IPS-18a (cell line): Measurements from ENCODE around the gene MMP21.

Experiments used
- H3K27ac ChIP-seq: one replicate; pipeline ENCODE4 v1.5.1; 2013; ENCODE audit warnings: low read length
- H3K27me3 ChIP-seq: one replicate; pipeline ENCODE4 v1.6.1; 2013; ENCODE audit warnings: mild to moderate bottlenecking, low read length; ENCODE audit not compliant: control insufficient read depth, insufficient read depth
- H3K36me3 ChIP-seq: one replicate; pipeline ENCODE4 v1.6.1; 2013; ENCODE audit warnings: low read depth, low read length; ENCODE audit not compliant: control insufficient read depth
- H3K4me1 ChIP-seq: one replicate; pipeline ENCODE4 v1.6.1; 2013; ENCODE audit warnings: low read depth, low read length; ENCODE audit not compliant: control insufficient read depth
- H3K4me3 ChIP-seq: one replicate; pipeline ENCODE4 v1.5.1; 2013; ENCODE audit warnings: low read length
- H3K9ac ChIP-seq: one replicate; pipeline ENCODE4 v1.6.1; 2013; ENCODE audit warnings: mild to moderate bottlenecking, low read length, moderate library complexity
- H3K9me3 ChIP-seq: one replicate; pipeline ENCODE4 v1.6.1; 2013; ENCODE audit warnings: low read depth, low read length; ENCODE audit not compliant: control insufficient read depth

The MMP21 gene

DNA sequence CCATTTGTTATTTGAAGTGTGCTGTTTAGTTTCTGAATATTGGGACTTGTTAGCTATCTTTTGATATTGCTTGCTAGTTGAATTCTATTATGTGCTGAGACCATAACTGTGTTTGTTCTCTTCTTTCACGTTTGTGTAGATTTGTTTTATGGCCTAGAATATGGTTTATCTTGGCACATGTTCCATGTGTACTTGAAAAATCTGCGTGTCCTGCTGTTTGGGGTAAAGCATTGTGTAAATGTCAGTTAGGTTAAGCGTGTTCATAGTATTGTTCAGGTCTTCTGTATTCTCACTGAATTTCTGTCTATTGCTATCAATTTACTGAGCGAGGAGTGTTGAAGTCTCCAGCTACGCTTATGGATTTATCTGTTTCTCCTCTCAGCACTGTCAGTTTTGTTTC lies 19.4 kb downstream of the MMP21 start:
- no peak overlapping the region for H3K27ac ChIP-seq
- H3K9me3 ChIP-seq, result no peaks in the 10 kb centered on the region
- peaks cover 74% of the 10 kb centered on the region for H3K36me3 ChIP-seq
- H3K9ac ChIP-seq, result no peak overlapping the region
- peaks cover 2% of the 10 kb centered on the region for H3K4me1 ChIP-seq
- H3K4me3 ChIP-seq, result no peak overlapping the region
- no peaks in the 10 kb centered on the region for H3K27me3 ChIP-seq

DNA sequence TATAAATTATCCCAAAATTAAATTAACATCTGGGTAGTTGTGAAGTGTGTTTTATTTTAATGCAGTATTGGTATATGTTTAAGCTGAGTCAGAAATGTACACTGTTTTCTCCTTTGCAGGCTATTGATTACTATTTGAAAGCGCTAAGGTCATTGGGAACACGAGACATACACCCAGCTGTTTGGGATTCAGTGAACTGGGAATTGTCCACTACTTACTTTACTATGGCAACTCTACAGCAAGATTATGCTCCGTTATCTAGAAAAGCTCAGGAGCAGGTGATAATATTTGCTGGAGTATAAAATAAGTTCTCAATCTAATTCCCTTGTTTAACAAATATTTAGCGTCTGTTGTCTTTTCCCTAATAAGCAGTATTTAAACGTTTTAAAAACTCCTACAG lies 28.2 kb downstream of the MMP21 start:
- H3K9me3 ChIP-seq, result no peaks in the 10 kb centered on the region
- H3K27ac ChIP-seq, result no peak overlapping the region
- peaks cover 86% of the 10 kb centered on the region for H3K36me3 ChIP-seq
- H3K4me1 ChIP-seq, result no peaks in the 10 kb centered on the region
- H3K4me3 ChIP-seq, result no peak overlapping the region
- H3K27me3 ChIP-seq, result no peaks in the 10 kb centered on the region
- H3K9ac ChIP-seq, result no peak overlapping the region

DNA sequence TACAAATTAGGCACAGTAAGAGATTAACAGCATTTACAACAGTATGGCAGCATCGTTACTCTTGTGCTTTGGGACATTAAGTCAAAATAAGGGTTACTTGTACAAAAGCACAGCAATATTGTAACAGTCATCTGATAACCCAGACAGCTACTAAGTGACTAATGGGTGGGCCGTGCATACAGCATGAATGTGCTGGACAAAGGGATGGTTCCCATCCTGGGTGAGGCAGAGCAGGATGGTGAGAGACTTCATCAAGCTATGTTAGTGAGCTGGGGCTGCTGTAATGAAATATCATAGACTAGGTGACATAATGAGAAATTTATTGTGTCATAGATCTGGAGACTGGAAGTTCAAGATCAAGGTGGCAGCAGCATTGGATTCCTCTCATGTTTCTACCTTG lies 30.7 kb downstream of the MMP21 start:
- Histone ChIP-seq H3K9me3 (no peaks in the 10 kb centered on the region), H3K27ac (no peak overlapping the region), H3K36me3 (peaks cover 79% of the 10 kb centered on the region), H3K9ac (no peak overlapping the region), H3K27me3 (no peaks in the 10 kb centered on the region), H3K4me3 (no peak overlapping the region), H3K4me1 (no peaks in the 10 kb centered on the region)

DNA sequence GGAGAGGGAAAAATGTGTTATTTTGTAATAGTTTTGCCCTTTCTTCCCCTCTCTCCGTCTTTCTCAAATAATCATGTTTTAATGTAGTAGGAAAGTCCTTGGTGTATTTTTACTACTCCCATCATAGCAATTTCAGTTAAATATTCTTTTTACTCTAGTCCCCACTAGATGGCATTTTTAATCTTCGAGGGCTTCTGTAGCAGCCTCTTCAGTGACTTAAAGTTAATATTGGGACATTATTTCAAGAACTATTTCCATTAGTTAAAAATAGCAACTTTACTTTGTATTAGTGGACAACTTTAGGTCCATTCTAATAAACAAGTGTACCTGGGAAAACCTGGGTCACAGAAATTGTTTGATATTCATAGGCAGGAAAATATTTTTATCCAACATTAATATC lies 33.2 kb downstream of the MMP21 start:
- Histone ChIP-seq H3K36me3 (peaks cover 79% of the 10 kb centered on the region), H3K9me3 (no peaks in the 10 kb centered on the region)

DNA sequence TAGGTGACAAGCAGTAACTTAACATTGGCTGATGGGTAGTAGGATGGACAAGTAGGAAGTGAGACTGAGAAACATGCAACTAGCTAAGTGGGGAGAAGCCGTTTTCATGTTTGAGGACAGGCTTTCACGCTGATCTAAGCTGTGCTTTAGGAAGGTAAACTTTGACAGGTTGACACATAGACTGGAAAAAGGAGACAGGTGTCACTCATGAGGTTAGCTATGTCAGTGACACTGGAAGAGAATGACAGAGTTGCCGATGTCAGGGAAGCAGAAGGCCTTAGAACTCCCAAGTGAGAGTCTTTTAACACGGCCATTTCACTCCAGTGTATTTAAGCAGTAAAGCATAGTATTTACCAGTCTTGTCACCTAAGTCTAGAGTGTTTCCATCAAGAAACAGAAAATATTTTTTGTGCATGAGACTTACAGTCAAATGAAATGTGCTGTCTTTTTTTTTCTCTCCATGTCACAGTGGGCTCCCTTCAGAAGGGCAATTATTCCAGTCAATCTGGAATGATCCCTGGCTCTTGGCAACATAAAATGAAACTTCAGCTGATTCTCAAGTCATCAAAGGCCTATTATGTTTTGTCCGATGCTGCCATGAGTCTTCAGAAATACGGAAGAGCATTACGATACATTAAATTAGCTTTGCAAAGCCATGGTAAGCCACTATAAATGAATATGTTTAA lies 35.5 kb downstream of the MMP21 start:
- H3K9ac ChIP-seq, result no peak overlapping the region
- H3K27me3 ChIP-seq, result no peaks in the 10 kb centered on the region
- no peaks in the 10 kb centered on the region for H3K4me1 ChIP-seq
- H3K27ac ChIP-seq, result no peak overlapping the region
- H3K4me3 ChIP-seq, result no peak overlapping the region
- H3K36me3 ChIP-seq, result peaks cover 87% of the 10 kb centered on the region
- no peaks in the 10 kb centered on the region for H3K9me3 ChIP-seq

More for the DNA sequence above, 33.2 kb downstream of the MMP21 start:
- H3K27me3 ChIP-seq, result no peaks in the 10 kb centered on the region
- no peak overlapping the region for H3K4me3 ChIP-seq
- H3K27ac ChIP-seq, result no peak overlapping the region
- H3K4me1 ChIP-seq, result no peaks in the 10 kb centered on the region
- no peak overlapping the region for H3K9ac ChIP-seq

DNA sequence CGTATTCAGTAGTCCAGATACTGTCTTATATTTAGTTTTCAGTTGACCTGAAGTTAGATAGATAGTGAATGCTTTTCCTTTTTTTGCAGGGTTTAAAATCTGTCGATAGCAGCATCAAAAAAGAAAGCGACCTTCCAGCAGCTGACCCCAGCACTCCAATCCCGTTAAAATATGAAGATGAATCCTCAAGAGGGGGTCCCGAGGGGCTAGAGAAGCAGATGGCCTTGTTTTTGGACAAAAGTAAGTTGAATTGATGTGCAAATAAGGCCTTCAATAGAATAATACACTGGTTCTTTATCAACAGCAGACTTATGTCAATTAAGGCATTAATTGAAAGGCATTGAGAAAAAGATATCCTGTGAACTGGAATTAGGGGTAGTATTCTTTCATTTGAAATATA lies 37.4 kb downstream of the MMP21 start:
- no peaks in the 10 kb centered on the region for H3K27me3 ChIP-seq
- peaks cover 89% of the 10 kb centered on the region for H3K36me3 ChIP-seq

DNA sequence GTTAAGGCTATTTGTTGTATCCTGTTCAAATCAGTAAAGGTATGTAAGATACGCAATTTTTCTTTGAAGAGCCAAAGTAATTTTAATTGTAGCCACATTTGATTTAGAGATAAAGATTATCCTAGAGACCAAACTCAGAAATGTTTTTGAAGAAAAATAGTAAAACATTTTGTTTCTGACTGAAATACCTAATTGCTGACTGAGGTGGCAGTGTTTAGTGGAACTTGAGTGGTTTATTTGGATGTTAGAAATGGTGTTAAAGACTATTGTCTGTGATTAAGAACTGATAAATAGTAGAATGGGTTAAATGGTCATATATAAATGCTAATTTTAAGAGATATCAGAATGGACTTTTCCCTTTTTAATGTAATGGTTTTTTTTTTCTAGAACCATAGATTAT lies 40.8 kb downstream of the MMP21 start:
- H3K9ac ChIP-seq, result no peak overlapping the region
- H3K27ac ChIP-seq, result no peak overlapping the region
- peaks cover 100% of the 10 kb centered on the region for H3K36me3 ChIP-seq
- H3K27me3 ChIP-seq, result no peaks in the 10 kb centered on the region
- no peaks in the 10 kb centered on the region for H3K4me1 ChIP-seq
- no peaks in the 10 kb centered on the region for H3K9me3 ChIP-seq
- no peak overlapping the region for H3K4me3 ChIP-seq

More for the DNA sequence above, 37.4 kb downstream of the MMP21 start:
- Histone ChIP-seq H3K9ac (no peak overlapping the region), H3K9me3 (no peaks in the 10 kb centered on the region), H3K4me3 (no peak overlapping the region), H3K4me1 (no peaks in the 10 kb centered on the region), H3K27ac (no peak overlapping the region)

DNA sequence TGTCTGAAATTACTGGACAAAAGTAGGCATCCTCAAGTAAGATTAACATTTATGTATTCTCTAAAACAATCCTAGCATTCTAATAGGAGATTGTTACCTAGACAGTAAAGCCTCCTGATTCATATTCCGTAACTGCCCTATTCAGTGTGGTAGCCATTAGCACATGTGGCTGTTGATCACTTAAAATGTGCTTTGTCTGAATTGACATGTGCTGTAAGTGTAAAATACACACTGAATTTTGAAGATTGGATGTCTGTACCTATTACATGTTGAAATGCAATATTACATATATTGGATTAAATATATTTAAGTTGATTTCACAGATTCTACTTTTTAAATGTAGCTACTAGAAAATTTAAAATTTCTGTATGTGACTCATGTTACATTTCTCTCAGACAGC lies 41.5 kb downstream of the MMP21 start:
- Histone ChIP-seq H3K36me3 (peaks cover 100% of the 10 kb centered on the region), H3K4me3 (no peak overlapping the region), H3K27me3 (no peaks in the 10 kb centered on the region), H3K9me3 (no peaks in the 10 kb centered on the region), H3K4me1 (no peaks in the 10 kb centered on the region), H3K27ac (no peak overlapping the region), H3K9ac (no peak overlapping the region)

DNA sequence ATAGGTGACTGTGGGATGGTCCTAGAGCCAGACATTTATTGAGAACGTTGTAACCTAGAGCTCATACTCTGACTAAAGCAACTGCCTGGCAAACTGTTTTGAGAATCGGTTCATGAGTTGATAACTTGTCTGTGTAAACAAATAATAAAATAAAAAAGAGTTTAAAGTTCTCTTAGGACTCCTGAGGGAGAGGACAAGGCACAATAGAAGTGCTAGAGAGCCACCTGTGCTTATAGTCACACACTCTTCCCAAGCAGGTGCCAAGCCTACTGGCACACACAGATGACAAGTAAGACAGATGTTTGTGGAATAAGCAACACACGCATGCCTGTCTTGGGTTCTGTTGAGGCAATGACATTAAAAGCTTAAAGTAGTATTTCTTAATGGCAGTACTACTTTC lies 48.2 kb downstream of the MMP21 start:
- no peaks in the 10 kb centered on the region for H3K4me1 ChIP-seq
- H3K4me3 ChIP-seq, result no peak overlapping the region
- H3K27ac ChIP-seq, result no peak overlapping the region
- H3K36me3 ChIP-seq, result peaks cover 94% of the 10 kb centered on the region
- H3K27me3 ChIP-seq, result no peaks in the 10 kb centered on the region
- H3K9me3 ChIP-seq, result no peaks in the 10 kb centered on the region
- H3K9ac ChIP-seq, result no peak overlapping the region

DNA sequence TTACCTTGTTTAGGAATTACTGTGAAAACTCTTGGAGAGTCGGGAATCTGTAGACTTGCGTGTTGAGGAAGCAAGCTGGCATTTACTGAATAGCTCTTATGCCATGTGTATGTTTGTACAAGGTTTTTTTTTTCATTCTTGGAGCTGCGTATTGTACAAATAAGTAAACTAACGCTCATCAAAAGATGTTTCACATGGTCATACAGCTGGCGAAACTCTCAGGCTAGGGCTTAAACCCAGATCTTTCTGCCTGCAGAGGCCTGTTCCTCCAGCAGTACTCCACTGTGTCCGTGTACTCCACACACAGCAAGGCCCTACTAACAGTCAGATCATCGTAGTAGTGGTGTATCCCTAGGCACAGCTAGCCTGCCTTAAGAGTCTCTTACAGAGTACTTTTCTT lies 48.7 kb downstream of the MMP21 start:
- H3K27ac ChIP-seq, result no peak overlapping the region
- peaks cover 94% of the 10 kb centered on the region for H3K36me3 ChIP-seq
- H3K4me3 ChIP-seq, result no peak overlapping the region
- H3K9ac ChIP-seq, result no peak overlapping the region
- no peaks in the 10 kb centered on the region for H3K9me3 ChIP-seq
- H3K27me3 ChIP-seq, result no peaks in the 10 kb centered on the region
- H3K4me1 ChIP-seq, result no peaks in the 10 kb centered on the region

DNA sequence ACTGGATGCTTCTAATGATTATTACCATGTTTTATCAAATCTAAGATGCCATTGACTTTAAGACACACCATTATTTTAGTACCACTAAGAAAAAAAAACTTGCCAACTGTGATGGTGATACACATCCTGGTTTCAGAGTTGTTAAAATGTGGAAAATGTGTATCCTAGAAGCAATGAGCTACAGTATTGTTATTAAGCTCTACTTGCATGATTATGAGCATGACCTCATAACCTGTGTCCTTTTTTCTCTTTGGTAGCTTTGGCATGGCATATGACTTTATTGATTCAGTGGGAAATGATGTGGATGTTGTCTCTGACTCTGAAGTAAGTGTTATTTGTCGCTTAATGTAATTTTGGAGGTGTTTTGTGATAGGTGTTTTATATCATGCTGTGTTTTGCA lies 52.8 kb downstream of the MMP21 start:
- no peak overlapping the region for H3K9ac ChIP-seq
- no peak overlapping the region for H3K4me3 ChIP-seq
- no peaks in the 10 kb centered on the region for H3K9me3 ChIP-seq
- H3K27ac ChIP-seq, result no peak overlapping the region
- no peaks in the 10 kb centered on the region for H3K27me3 ChIP-seq
- H3K36me3 ChIP-seq, result peaks cover 67% of the 10 kb centered on the region
- H3K4me1 ChIP-seq, result peaks cover 2% of the 10 kb centered on the region

DNA sequence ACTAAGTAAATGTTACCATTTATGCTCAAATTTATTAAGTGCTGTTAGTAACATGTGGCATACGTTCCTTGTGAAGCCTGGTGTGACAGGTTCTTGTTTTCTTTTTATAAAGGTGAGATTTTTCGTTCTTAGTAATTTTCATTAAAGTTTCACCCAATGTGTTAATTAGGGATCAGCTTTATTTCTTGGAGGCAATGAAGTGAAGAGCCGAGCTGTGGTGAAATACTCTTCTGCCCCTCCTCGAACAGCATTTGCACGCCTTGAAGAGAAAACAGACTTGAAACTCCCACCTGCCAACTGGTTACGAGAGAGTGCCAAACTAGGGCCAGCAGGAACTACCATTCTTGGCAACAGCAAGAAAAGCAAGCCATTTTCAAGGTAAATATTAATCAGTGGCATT lies 54.6 kb downstream of the MMP21 start:
- Histone ChIP-seq H3K27me3 (no peaks in the 10 kb centered on the region), H3K9ac (peak overlapping the region; percentile 92), H3K4me3 (peak overlapping the region; percentile 100), H3K27ac (no peak overlapping the region), H3K4me1 (peaks cover 2% of the 10 kb centered on the region), H3K9me3 (no peaks in the 10 kb centered on the region), H3K36me3 (peaks cover 50% of the 10 kb centered on the region)
